MV-4-11 (cell line): ENCODE results near the gene LCE1F.

Experiments
- DNase-seq: peaks from one replicate; lab custom pipeline; 2025; lab: John Stamatoyannopoulos, UW

The LCE1F gene

GRCh38 chr1:152774875-152775274, at the start of gene LCE1F:
Gene LCE1F, plus strand, starts transcription at chr1:152775140. Its CDS starts 1,232 bp downstream, at chr1:152776372.
- DNase-seq, result no peak

- no peak for DNase-seq
Observed at GRCh38 chr1:152725261-152725660, 49.7 kb upstream of the LCE1F start.

- DNase-seq, result no peak
Observed at GRCh38 chr1:152728986-152729385, 46.0 kb upstream of the LCE1F start.

GRCh38 chr1:152735648-152736047, 39.3 kb upstream of the LCE1F start:
- no peak for DNase-seq

GRCh38 chr1:152737997-152738396, 36.9 kb upstream of the LCE1F start:
- DNase-seq, result no peak

- DNase-seq, result no peak
Observed at GRCh38 chr1:152739841-152740240, 35.1 kb upstream of the LCE1F start.

GRCh38 chr1:152741656-152742055, 33.3 kb upstream of the LCE1F start:
- DNase-seq, result no peak

GRCh38 chr1:152743371-152744145, 31.4 kb upstream of the LCE1F start:
- DNase-seq, result no peak

- DNase-seq, result peak; percentile 67
Observed at GRCh38 chr1:152745289-152745704, 29.6 kb upstream of the LCE1F start.

- DNase-seq, result no peak
Observed at GRCh38 chr1:152745765-152746444, 29.0 kb upstream of the LCE1F start.

GRCh38 chr1:152747831-152748230, 27.1 kb upstream of the LCE1F start:
- DNase-seq, result no peak

- no peak for DNase-seq
Observed at GRCh38 chr1:152752225-152752624, 22.7 kb upstream of the LCE1F start.

GRCh38 chr1:152753586-152753985, 21.4 kb upstream of the LCE1F start:
- no peak for DNase-seq

GRCh38 chr1:152756872-152757271, 18.1 kb upstream of the LCE1F start:
- no peak for DNase-seq

GRCh38 chr1:152757747-152758146, 17.2 kb upstream of the LCE1F start, which contains the start of gene KPRP:
Gene KPRP, plus strand, starts transcription at chr1:152758025. Its CDS starts 1,564 bp downstream, at chr1:152759589.
- no peak for DNase-seq

- no peak for DNase-seq
Observed at GRCh38 chr1:152758636-152759035, 16.3 kb upstream of the LCE1F start.

GRCh38 chr1:152759453-152760173, 15.3 kb upstream of the LCE1F start:
- no peak for DNase-seq

GRCh38 chr1:152760551-152761190, 14.3 kb upstream of the LCE1F start:
- no peak for DNase-seq

GRCh38 chr1:152761609-152762213, 13.2 kb upstream of the LCE1F start:
- no peak for DNase-seq

GRCh38 chr1:152768847-152769533, 6.0 kb upstream of the LCE1F start:
- no peak for DNase-seq

GRCh38 chr1:152770411-152770810, 4.5 kb upstream of the LCE1F start:
- DNase-seq, result no peak
